ENCODE results near the gene HIPK2. TPM values are rescaled to one million over a fixed set of nuclear protein-coding genes. Genes with fewer than 3 reads are reported as not detected.

HIPK2 gene
- total RNA-seq, 1 donor, result 7.3 TPM

- no peak for TF ChIP-seq CTCF (IDR thresholded peaks at IDR 0.05; ENCODE audit: insufficient read depth, low read depth, low read length)
- no peak for DNase-seq (ENCODE audit: low read depth)
- no peak overlapping the region for H3K4me3 ChIP-seq (ENCODE audit: low read depth, low read length)
These were observed 51.3 kb downstream of the HIPK2 start for GRCh38 chr7:139726485-139726869.

DNA sequence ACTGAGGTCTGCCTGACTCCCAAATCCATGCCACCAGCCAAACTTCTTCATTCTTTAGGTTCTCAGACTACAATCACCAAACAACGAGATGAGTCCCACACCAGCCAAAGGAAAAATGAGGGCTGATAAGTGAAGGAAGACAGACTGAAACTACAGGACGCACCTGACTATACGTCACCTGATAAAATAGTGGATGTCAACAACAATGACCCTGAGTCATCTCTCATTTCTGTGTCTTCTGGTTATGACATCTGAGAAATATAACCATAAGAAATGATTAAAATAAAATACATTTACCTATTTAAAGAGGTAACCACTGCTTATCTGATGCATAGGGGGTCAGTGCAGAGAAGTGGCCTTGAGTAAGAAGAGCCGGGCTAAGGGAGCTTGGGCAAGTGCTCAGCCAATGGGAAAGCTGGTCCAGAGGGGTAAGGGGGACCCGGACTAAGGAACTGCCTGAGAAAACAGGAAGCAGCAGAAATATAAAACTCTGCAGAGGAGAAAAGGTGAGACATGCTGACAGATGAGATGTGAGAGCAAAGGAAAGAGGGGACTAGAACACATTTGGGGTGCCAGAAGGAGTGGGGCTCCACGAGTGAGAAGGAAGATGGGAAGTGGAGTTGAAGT, 51.8 kb downstream of the HIPK2 start:
- DNase-seq (ENCODE audit: low read depth), result no peak
- no peak for TF ChIP-seq CTCF (IDR thresholded peaks at IDR 0.05; ENCODE audit: insufficient read depth, low read depth, low read length)
- H3K4me3 ChIP-seq (ENCODE audit: low read depth, low read length), result no peak overlapping the region

DNA sequence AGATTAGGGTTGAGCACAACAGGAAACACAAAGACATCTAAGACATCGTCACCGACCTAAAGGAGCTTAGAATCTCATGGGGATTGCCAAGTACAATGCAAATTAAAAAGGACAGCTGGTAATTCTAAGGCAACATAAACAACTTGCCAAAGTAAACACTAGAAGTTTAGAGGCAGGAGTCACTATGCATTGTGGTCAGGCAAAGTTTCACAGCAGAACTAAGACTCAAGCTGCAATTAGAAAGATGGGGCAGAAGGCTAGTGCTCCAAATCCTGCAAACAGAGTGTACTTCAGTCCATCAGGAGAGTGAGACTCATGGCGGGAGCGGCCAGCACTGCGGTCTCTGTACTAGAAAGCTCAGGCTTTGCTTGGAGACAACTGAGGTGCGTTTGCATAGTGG, 52.7 kb downstream of the HIPK2 start:
- no peak overlapping the region for H3K4me3 ChIP-seq (ENCODE audit: low read depth, low read length)
- TF ChIP-seq CTCF (IDR thresholded peaks at IDR 0.05; ENCODE audit: insufficient read depth, low read depth, low read length), result no peak
- peak; percentile 89 for DNase-seq (ENCODE audit: low read depth)

GRCh38 chr7:139722604-139723003, 55.2 kb downstream of the HIPK2 start:
- TF ChIP-seq CTCF (IDR thresholded peaks at IDR 0.05; ENCODE audit: insufficient read depth, low read depth, low read length), result no peak

GRCh38 chr7:139721821-139722220, 56.0 kb downstream of the HIPK2 start:
- TF ChIP-seq CTCF (IDR thresholded peaks at IDR 0.05; ENCODE audit: insufficient read depth, low read depth, low read length), result no peak
- no peak overlapping the region for H3K4me3 ChIP-seq (ENCODE audit: low read depth, low read length)
- DNase-seq (ENCODE audit: low read depth), result peak; percentile 89

More at GRCh38 chr7:139722604-139723003, 55.2 kb downstream of the HIPK2 start:
- no peak overlapping the region for H3K4me3 ChIP-seq (ENCODE audit: low read depth, low read length)
- DNase-seq (ENCODE audit: low read depth), result no peak

- no peak for DNase-seq (ENCODE audit: low read depth)
- no peak for TF ChIP-seq CTCF (IDR thresholded peaks at IDR 0.05; ENCODE audit: insufficient read depth, low read depth, low read length)
- H3K4me3 ChIP-seq (ENCODE audit: low read depth, low read length), result no peak overlapping the region
These were observed 56.4 kb downstream of the HIPK2 start for GRCh38 chr7:139721417-139721816.

DNA sequence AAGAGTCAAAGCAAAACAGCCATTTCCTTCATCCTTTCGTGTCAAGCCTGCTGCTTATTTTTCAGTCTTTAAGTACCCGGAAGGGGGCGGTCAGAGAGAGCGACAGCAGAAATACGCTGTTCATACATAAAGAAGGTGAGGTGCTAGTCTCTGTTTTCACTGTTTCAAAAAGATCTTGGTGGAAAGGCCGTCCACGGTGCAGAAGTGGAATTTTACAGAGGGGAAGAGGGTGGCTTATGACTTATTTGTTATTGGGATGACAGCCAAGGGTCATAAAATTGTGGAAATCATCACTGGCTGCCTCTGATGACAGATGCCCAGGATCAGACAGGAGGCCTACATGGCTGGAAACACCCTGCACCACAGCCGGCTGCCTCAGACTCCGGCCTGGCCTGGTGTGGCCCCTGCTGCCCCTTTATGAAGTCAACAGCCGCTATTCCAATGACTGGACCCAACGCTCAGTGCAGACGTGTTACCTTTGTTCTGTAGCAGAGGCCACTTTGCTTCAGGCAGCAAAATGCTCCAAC, 57.0 kb downstream of the HIPK2 start:
- peak; percentile 36 for TF ChIP-seq CTCF (IDR thresholded peaks at IDR 0.05; ENCODE audit: insufficient read depth, low read depth, low read length)
- H3K4me3 ChIP-seq (ENCODE audit: low read depth, low read length), result no peak overlapping the region
- peak; percentile 96 for DNase-seq (ENCODE audit: low read depth)

All from fibroblast of villous mesenchyme (primary cell).